Common myeloid progenitor, CD34-positive (primary cell): ENCODE results near the gene CDH8.

Experiments used
- CTCF ChIA-PET: fragments of 350-600 bp; sonication (Branson Sonifier 250); formaldehyde crosslinking; loops from one replicate; lab custom pipeline; 2021; ENCODE audit warnings: antibody characterized with exemption; lab: Charles Lee
- POLR2A ChIA-PET: fragments of 350-600 bp; sonication (Branson Sonifier 250); formaldehyde crosslinking; loops from one replicate; lab custom pipeline; 2021; ENCODE audit warnings: antibody characterized with exemption; lab: Charles Lee
- DNase-seq, 3 donors: peaks; one replicate each; pipeline versions ENCODE4 v3.0.0 to v3.0.0-alpha.2; 2013
- H3K27ac ChIP-seq, 2 experiments: 1 replicate in 1 of 2; 2 replicates in 1 of 2; pipeline ENCODE4 v1.7.0; 2013; ENCODE audit warnings: inconsistent platforms in 2 of 2, low read length in 2 of 2, mild to moderate bottlenecking in 2 of 2, low read depth in 1 of 2, moderate library complexity in 1 of 2; ENCODE audit not compliant: severe bottlenecking in 2 of 2, insufficient read depth in 1 of 2, poor library complexity in 1 of 2
- H3K27me3 ChIP-seq, 5 experiments: replicated peaks in 2 of 5; 1 replicate in 3 of 5; 2 replicates in 2 of 5; pipeline versions ENCODE4 v1.6.1 to v1.7.0; 2013; ENCODE audit warnings: low read length in 4 of 5, mild to moderate bottlenecking in 2 of 5, moderate library complexity in 2 of 5, inconsistent platforms in 1 of 5; ENCODE audit not compliant: insufficient read depth in 5 of 5, control insufficient read depth in 4 of 5
- H3K36me3 ChIP-seq, 4 experiments: 1 replicate in 2 of 4; 2 replicates in 2 of 4; pipeline versions ENCODE4 v1.6.1 to v1.7.0; 2013; ENCODE audit warnings: low read length in 3 of 4, control low read depth in 1 of 4, mild to moderate bottlenecking in 1 of 4; ENCODE audit not compliant: control insufficient read depth in 4 of 4, insufficient read depth in 4 of 4
- H3K4me1 ChIP-seq, 4 experiments: 1 replicate in 3 of 4; 2 replicates in 1 of 4; pipeline versions ENCODE4 v1.6.1 to v1.7.1; 2013; ENCODE audit warnings: low read length in 3 of 4, mild to moderate bottlenecking in 3 of 4, control low read depth in 1 of 4, inconsistent platforms in 1 of 4, moderate library complexity in 1 of 4; ENCODE audit not compliant: control insufficient read depth in 4 of 4, insufficient read depth in 4 of 4; ENCODE audit errors: control extremely low read depth in 1 of 4
- H3K4me3 ChIP-seq, 7 experiments: 1 replicate in 4 of 7; 2 replicates in 3 of 7; pipeline versions ENCODE4 v1.5.1 to v1.7.0; 2013; ENCODE audit warnings: mild to moderate bottlenecking in 7 of 7, low read length in 6 of 7, moderate library complexity in 6 of 7, inconsistent platforms in 2 of 7, low read depth in 2 of 7, control low read depth in 1 of 7; ENCODE audit not compliant: insufficient read depth in 4 of 7, control insufficient read depth in 1 of 7; ENCODE audit errors: extremely low read depth in 1 of 7
- H3K9me3 ChIP-seq, 5 experiments: 1 replicate in 4 of 5; 2 replicates in 1 of 5; pipeline versions ENCODE4 v1.6.1 to v1.7.1; 2013; ENCODE audit warnings: low read length in 4 of 5, mild to moderate bottlenecking in 2 of 5, inconsistent platforms in 1 of 5, low read depth in 1 of 5, moderate library complexity in 1 of 5; ENCODE audit not compliant: control insufficient read depth in 4 of 5, insufficient read depth in 2 of 5; ENCODE audit errors: control extremely low read depth in 1 of 5
- WGBS: methylation state at CpG from one replicate; pipeline ENCODE4 v1.1.5; 2013; ENCODE audit not compliant: insufficient coverage; 5-methylcytosine and 5-hydroxymethylcytosine counted together

CDH8 gene

GRCh38 chr16:61831351-61831917 lies 204.8 kb downstream of the CDH8 start:
- Histone ChIP-seq H3K4me1 (no peaks in the 10 kb centered on the region), H3K27me3 (no peaks in the 10 kb centered on the region), H3K27ac (no peak overlapping the region), H3K9me3 (no peaks in the 10 kb centered on the region), H3K36me3 (no peaks in the 10 kb centered on the region), H3K4me3 (no peak overlapping the region)
- CTCF ChIA-PET, result no interaction called here
- POLR2A ChIA-PET, result no interaction called here
- DNase-seq, result no peak
- 96% methylated on average over 3 of the region's 5 CpGs for WGBS

DNA sequence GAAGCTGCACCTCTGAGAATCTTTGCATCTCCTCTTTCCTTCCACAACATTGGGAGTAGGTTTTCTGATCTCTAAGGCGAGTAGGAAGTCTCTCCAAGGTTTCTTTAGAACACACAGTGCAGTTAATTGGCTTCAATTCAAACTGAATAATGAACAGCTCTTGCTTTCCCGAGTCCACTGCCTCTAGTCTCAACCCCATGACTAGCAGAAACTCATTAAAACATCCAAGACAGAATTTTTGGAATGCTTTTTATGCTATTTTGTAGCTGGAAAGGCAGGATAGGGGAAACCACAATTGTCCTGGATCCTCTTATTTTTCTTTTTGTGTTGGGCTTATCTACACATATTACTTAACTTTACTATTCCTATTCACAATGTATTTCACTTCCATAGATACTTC lies 206.6 kb downstream of the CDH8 start:
- ChIA-PET CTCF (no interaction called here), POLR2A (no interaction called here)
- Histone ChIP-seq H3K27ac (no peak overlapping the region), H3K4me1 (no peaks in the 10 kb centered on the region), H3K36me3 (no peaks in the 10 kb centered on the region), H3K4me3 (no peak overlapping the region), H3K9me3 (no peaks in the 10 kb centered on the region), H3K27me3 (no peaks in the 10 kb centered on the region)
- no peak for DNase-seq
- WGBS, result 63% methylated on average over 2 of the region's 2 CpGs

DNA sequence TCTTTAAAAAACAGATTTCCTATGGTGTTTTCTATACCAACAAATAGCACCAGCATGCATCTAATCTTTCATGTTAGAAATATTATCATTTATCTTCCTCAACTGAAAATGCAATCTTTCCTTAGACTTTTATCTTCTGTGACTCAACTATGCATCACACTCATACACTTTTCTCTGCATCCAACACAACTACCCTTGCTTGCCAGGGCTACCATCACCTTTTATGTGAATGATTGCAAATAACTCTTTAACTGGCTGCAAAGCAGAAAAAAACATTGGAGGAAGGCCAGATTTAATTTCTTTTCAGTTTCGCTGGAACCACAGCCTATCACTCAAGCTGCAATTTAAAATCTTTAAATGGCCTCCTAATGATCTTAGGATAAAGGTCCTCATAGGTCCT lies 212.9 kb downstream of the CDH8 start:
- ChIA-PET POLR2A (no interaction called here), CTCF (no interaction called here)
- no peak overlapping the region for H3K4me3 ChIP-seq
- no peaks in the 10 kb centered on the region for H3K4me1 ChIP-seq
- WGBS, result 100% methylated on average over 1 of the region's 1 CpG
- H3K36me3 ChIP-seq, result no peaks in the 10 kb centered on the region
- no peaks in the 10 kb centered on the region for H3K27me3 ChIP-seq
- no peak overlapping the region for H3K27ac ChIP-seq
- DNase-seq, result no peak
- H3K9me3 ChIP-seq, result no peaks in the 10 kb centered on the region

DNA sequence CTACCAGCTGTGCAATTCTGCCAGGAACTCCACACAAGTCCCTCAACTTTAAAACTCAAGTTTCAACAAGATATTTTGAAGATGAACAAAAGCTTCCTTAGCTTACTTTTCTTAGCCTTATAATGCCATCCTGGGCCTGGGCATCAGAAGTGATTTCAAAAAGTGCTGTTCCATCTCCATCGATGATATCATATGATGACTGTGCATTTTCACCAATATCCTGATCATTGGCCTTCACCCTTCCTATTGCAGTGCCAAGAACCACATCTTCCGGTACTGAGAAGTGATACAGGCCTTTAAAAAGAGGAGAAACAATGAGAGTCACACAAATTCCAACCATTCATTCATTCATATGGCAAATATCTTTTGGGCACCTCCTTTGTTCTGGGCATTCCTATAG lies 215.4 kb downstream of the CDH8 start:
- H3K27ac ChIP-seq, result no peak overlapping the region
- H3K9me3 ChIP-seq, result no peaks in the 10 kb centered on the region
- no peaks in the 10 kb centered on the region for H3K4me1 ChIP-seq
- no peak overlapping the region for H3K4me3 ChIP-seq
- ChIA-PET POLR2A (no interaction called here), CTCF (no interaction called here)
- H3K36me3 ChIP-seq, result no peaks in the 10 kb centered on the region
- no peak for DNase-seq
- no peaks in the 10 kb centered on the region for H3K27me3 ChIP-seq
- WGBS, result 100% methylated on average over 2 of the region's 2 CpGs

DNA sequence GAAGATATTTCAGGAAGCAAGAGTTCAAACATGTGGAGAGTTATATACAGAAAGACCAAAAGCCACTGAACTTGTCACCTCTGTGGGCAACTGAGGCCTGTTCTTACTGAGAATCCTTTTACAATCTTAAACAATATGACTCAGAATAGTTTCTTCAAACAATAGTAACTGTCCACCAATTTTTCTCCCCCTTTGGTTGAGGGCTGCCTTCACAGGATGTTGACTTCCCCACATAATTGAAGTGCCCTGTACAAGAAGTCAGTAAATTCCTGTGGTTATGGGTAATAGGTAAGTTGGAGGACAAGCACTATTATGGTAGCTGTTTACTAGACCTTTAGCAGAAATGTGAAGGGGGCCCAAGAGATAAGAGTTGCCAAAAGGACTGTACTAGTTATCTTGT lies 215.8 kb downstream of the CDH8 start:
- no peak overlapping the region for H3K4me3 ChIP-seq
- no peaks in the 10 kb centered on the region for H3K27me3 ChIP-seq
- ChIA-PET POLR2A (interaction anchor here (0.6 kb wide), 1 partner anchor 50 kb away, joined by 3 read pairs; no protein-coding TSS in a partner anchor), CTCF (no interaction called here)
- H3K4me1 ChIP-seq, result no peaks in the 10 kb centered on the region
- H3K27ac ChIP-seq, result no peak overlapping the region
- DNase-seq, result no peak
- no peaks in the 10 kb centered on the region for H3K9me3 ChIP-seq
- no peaks in the 10 kb centered on the region for H3K36me3 ChIP-seq

DNA sequence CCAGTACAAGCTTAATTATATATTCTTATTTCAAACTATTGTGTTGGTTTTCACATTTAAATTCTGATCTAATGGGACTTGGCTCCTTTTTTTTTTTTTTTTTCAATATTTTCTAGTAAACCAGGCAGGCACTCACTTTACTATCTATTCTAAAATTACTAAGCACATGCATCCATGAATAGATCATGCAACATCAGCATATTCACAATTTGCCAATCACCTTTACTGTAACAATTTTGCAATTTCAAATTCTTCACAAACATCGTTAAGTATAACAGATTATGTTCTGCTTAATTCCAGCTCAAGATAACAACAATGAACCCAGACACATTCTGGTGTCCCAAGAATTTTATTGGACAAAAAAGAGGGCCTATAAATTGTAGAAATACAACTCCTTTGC lies 217.4 kb downstream of the CDH8 start:
- Histone ChIP-seq H3K27ac (no peak overlapping the region), H3K4me3 (no peak overlapping the region), H3K27me3 (no peaks in the 10 kb centered on the region), H3K36me3 (no peaks in the 10 kb centered on the region), H3K4me1 (no peaks in the 10 kb centered on the region), H3K9me3 (no peaks in the 10 kb centered on the region)
- POLR2A ChIA-PET, result no interaction called here
- WGBS, result 100% methylated on average over 1 of the region's 1 CpG
- no peak for DNase-seq
- CTCF ChIA-PET, result no interaction called here

- POLR2A ChIA-PET, result no interaction called here
- WGBS, result 97% methylated on average over 5 of the region's 8 CpGs
- CTCF ChIA-PET, result no interaction called here
Measured at GRCh38 chr16:61817583-61818278, 218.5 kb downstream of the CDH8 start.

More at GRCh38 chr16:61817583-61818278, 218.5 kb downstream of the CDH8 start:
- no peak overlapping the region for H3K4me3 ChIP-seq
- no peak for DNase-seq
- no peaks in the 10 kb centered on the region for H3K9me3 ChIP-seq
- no peaks in the 10 kb centered on the region for H3K36me3 ChIP-seq
- H3K27ac ChIP-seq, result no peak overlapping the region
- H3K27me3 ChIP-seq, result no peaks in the 10 kb centered on the region
- H3K4me1 ChIP-seq, result no peaks in the 10 kb centered on the region
